NT2/D1 (cell line): Measurements from ENCODE around the gene CR1.
"Not testable (repeated sequence)": the region's sequence is repeated elsewhere in the genome, so short reads cannot be mapped to it uniquely, and the experiment has no call there.

Experiments
- SUZ12 ChIP-seq: IDR thresholded peaks from 2 replicates; pipeline ENCODE4 v1.6.1; 2011; ENCODE audit not compliant: insufficient read length, insufficient read depth; ENCODE audit errors: extremely low read depth
- YY1 ChIP-seq: IDR thresholded peaks from 2 replicates; pipeline ENCODE4 v1.6.1; 2011; ENCODE audit not compliant: insufficient read length, insufficient read depth
- ZNF274 ChIP-seq: IDR thresholded peaks from 2 replicates; pipeline ENCODE4 v1.6.1; 2011; ENCODE audit warnings: mild to moderate bottlenecking, low read depth, low read length

DNA sequence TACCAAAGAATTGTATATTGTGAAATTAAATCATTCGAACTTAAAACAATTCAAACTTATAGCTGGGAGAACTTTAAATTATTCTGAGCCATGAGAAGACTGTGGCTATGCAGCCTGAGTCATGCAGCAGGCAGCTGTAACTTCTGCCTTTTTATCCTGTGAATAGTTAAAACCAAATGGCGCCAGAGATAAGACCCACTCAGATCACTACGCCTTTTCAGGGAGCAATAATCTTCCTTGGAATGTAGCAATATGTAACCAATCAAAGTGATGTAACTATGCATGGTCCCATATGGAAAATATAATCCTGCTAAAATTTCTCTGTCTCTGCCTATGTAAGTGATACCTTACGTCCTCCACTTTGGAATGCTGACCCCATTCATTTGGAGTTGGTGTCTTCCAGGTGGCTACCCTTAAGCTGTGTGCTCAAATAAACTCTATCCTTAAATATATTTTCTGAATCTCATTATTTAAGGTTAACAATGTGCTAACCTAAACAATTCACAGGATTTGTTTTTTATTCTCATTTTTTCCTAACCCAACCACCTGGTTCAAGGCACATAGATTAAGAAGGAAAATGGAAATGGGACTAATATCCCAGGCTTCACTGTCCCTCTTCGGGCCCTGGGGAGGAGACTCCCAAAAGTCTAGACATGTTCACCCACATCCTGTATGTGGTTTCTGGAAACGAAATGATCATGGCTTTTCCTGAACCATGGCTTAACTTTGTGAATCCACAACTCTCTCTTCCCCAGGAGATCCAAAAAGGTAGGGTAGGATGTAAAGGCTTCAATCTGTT, 184.8 kb downstream of the CR1 start:
- not testable (repeated sequence) for TF ChIP-seq ZNF274, SUZ12, YY1
